GM18526 (cell line): ENCODE measurements around the gene TEDC1.

Experiments
- POLR2A ChIP-seq: IDR thresholded peaks from 3 replicates; pipeline ENCODE4 v1.6.1; 2011; ENCODE audit not compliant: insufficient read length; ENCODE audit errors: extremely low read depth

The TEDC1 gene

DNA sequence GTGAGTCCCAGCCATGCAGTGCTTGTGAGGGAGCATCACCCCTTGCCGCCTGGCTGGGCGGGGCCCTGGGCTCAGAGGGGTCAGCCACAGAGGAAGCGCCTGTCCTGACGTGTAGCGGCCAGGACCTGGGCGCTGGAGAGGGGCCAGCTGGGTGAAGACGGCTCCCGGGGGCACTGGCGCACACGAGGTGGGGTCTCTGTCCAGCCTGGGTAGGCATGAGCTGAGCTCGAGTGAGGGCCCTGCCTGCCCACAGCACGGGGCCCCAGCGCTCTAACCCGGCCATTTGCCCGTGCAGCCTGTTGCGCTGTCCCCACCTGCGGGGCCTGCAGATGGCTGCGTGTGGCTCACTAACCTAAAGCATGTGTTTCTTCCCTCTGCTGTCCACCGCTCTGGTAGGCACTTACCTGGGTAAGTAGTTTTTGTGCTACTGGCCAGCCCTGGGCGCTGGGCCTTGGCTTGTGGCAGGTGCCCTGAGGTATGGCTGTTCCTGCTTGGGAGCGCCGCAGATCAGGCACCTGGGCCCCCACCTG, 23.0 kb upstream of the TEDC1 start:
- no peak for TF ChIP-seq POLR2A

DNA sequence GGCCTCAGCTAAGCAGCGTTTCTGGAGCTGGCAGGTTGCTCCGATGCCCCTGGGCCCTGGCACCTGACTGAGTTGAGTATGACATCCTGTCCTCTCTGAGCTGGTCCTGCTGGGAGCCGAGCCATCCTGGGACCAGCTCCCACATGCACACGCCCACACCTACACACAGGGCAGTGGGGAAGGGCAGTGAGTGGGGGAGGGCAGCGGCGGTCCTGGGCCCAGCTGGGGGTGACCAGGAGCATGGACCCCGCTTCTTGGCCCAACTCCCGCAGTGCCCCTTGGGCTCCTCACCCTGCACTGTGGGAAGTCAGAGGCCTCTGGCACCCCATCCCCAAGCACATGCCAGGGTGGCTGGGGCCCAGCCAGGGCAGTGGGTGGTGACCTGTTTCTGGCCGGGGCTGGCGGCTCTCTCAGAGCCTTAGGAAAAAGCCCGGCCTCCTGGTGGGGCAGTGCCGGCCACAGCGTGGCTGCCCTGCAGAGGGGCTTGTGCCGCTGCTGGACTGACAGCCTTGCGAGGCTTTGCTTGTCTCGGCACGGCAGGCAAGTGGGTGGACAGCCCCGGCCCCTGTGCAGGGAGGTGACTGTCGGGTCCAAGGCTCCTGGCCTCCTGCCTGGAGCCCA, 22.3 kb upstream of the TEDC1 start:
- no peak for TF ChIP-seq POLR2A

DNA sequence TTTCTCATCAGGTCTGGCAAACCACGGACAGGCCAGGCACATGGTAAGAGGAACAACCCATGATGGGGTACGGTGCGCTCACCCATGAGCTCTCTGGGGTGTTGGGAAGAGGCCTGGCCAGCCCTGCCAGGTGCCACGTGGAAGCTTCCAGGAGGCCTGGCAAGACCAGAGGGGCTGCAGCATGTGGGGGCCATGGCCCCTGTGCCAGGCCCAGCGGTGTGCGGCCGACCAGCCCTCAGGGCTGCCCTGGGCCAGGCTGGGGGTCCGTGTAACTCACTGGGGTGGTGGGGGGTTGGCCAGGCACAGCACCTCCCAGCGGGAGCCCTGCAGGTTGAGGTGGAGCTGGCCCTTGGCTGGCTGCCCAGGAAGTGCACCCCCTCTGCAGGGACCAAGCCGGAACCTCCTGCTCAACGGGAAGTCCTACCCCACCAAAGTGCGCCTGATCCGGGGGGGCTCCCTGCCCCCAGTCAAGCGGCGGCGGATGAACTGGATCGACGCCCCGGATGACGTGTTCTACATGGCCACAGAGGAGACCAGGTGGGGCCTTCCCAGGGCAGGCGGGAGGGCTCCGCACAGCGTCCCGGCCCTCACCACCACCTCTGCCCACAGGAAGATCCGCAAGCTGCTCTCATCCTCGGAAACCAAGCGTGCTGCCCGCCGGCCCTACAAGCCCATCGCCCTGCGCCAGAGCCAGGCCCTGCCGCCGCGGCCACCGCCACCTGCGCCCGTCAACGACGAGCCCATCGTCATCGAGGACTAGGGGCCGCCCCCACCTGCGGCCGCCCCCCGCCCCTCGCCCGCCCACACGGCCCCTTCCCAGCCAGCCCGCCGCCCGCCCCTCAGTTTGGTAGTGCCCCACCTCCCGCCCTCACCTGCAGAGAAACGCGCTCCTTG, 21.3 kb upstream of the TEDC1 start:
- TF ChIP-seq POLR2A = no peak

DNA sequence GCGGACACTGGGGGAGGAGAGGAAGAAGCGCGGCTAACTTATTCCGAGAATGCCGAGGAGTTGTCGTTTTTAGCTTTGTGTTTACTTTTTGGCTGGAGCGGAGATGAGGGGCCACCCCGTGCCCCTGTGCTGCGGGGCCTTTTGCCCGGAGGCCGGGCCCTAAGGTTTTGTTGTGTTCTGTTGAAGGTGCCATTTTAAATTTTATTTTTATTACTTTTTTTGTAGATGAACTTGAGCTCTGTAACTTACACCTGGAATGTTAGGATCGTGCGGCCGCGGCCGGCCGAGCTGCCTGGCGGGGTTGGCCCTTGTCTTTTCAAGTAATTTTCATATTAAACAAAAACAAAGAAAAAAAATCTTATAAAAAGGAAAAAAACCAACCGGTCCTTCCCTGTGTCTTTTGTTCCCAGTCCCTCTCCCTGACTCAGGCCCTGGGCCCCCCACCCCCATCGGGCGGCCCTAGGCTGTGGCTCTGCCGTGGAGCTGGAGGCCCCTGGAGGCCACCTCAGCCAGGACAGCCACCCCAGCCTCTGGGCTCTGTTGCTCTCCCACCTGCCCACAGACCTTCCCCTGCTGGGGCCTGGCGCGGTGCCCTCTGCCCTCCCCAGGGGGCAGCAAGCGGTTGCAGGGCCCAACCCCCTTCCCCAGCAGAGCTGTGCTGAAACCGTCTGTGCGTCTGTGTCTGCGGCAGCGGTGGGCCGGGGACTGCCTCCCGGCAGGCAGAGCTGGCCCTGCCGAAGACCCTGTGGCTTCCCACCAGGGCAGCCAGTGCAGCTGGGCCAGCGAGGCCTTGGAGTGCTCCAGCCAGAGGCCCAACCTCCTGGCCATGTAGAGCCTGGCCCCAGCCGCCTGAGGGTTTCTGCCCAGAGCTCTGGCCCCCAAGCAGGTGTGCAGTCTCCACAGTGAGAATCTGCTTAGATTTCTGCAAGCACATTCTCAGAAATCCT, 20.4 kb upstream of the TEDC1 start:
- no peak for TF ChIP-seq POLR2A

DNA sequence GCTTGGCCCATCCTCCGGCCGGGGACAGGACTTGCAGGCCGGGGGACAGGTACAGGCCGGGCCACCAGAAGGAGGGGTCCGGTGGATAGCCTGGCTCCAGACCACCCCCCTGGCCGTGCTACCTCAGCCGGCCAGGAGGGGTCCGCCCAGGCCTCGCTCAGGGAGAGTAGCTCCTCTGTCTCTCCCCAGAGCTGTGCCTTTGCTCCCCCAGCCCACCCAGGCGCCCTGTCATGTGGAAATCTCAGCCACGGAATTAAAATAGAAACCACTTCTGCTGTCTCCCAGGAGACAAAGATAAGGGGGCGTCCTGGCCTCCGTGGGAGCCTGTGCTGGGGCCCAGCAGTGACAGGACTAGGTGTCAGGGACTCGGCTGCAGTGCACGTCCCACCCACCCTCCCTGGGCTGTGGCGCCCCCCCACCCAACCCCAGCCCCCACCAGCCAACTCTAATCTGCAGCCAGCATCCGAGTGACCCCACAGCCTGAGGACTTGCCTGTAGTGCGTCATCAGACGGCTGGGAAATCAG, 19.7 kb upstream of the TEDC1 start:
- TF ChIP-seq POLR2A = no peak

DNA sequence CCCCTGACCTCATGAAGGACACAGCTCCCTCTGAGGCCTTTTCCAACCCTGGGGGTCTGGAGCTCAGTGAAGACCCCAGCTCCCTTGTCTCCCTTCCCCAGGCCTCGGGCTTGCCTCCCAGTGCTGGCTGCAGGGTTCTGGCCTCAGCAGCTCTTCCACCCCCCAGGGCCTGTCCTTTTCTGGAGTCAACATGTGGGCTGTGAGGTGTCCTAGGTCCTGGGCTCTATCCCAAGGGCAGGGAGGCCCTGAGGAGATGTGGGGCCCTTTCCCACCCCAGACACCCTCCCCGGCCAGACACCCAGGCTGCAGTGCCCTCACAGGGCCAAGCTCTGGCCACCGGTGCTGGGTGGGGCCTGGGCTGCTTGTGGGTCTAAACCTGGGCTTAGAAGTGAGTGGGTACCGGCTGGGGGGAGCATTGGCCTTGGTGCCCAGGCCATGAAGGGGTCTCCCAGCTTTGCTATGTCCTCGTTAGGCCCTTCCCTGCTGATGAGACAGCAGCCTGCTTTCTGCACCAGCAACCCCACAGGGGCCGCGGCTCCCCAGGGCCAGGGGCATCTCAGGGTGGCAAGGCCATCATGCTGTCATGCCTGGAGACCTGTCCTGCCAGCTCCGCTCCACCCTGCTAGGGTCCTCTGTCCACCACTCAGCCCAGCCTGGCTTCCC, 19.1 kb upstream of the TEDC1 start:
- no peak for TF ChIP-seq POLR2A

DNA sequence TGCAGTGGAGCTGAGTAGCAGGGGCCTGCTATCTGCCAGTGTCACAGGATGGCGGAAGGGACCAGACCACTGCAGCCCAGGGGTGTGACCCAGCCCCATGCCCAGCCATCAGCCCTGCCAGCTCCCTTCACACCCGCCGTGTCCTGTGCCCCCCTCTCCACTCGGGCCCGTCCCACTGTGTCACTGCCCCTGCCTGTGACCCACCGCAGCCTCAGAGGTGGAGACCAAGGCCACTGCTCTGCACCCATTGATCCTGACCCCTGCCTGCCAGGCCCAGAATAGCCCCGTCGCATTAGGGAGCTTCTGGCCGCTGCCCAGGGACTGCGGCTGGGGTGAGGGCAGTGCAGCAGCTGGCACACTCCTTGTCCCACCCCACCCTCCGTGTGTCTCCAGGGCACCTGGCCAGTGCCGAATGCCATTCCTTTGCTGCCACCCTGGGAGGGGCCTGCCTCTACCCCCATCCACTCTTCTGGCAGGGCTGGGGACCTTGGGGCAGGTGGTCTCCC, 18.5 kb upstream of the TEDC1 start:
- TF ChIP-seq POLR2A = no peak

DNA sequence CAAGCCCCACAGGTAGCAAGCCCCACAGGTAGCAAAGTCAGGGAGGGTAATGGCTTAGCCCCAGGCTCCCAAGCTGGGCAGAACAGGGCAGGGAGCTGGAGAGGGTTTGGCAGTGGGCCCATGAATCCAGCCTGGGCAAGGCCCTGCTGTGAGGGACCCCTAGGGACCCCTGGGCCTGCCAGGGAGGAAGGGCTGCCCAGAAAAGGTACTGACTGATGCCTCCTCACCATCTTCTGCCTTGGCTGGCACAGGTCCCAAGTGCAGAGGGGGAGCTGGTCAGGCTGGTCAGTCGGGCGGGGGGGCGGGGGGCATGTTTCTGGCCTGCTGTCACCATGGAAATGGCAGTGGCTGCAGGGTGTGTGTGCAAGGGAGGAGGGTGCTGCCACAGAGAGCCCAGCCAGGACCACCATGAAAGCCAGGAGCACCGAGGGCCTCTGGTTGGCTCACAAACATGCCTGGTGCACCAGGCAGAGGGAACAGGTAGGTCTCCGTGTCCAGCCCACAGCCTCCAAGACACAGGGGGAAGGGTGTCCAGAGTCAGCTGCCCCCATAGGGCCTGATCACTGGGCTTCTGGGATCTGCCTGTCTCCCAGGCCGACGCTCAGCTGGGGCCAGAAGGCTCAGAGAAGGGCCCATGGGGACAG, 17.9 kb upstream of the TEDC1 start:
- TF ChIP-seq POLR2A = no peak

DNA sequence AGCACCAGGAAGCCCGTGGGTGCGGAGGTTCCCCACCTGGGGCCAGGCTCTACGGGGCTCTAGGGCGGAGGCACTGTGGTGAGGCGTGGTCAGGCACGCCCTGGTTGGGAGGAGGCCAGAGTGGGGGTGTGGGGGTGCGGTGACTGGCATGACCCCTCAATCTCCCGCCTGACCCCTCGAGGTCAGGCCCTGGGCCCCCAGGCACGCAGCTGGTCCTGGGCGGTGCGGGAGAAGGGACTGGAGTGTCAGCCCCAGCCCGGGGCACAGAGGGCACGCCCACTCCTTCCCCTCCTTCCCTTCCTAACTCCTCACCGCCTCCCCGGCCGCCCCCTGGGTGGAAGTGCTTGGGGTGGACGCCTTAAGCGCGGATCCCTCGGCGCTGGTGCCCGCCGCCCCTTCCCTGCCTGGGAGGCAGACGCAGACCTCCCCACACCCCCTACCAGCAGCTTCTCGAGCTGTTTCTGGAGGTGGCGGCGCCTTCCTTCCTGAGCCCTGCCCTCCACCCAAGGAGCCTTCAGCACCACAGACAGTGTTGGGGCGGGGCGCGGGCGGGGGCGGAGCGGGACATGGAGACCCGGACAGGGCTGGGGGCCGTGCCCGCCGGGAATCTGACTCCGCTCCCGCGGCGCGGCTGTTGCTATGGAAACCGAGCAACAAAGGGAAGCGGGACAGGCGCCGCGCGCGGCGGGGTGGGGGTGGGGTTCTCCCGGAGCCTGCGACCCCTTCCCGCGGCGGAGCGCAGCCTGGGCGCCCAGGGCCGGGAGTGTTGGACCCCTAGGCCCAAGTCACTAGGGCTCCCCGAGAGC, 17.2 kb upstream of the TEDC1 start:
- no peak for TF ChIP-seq POLR2A

DNA sequence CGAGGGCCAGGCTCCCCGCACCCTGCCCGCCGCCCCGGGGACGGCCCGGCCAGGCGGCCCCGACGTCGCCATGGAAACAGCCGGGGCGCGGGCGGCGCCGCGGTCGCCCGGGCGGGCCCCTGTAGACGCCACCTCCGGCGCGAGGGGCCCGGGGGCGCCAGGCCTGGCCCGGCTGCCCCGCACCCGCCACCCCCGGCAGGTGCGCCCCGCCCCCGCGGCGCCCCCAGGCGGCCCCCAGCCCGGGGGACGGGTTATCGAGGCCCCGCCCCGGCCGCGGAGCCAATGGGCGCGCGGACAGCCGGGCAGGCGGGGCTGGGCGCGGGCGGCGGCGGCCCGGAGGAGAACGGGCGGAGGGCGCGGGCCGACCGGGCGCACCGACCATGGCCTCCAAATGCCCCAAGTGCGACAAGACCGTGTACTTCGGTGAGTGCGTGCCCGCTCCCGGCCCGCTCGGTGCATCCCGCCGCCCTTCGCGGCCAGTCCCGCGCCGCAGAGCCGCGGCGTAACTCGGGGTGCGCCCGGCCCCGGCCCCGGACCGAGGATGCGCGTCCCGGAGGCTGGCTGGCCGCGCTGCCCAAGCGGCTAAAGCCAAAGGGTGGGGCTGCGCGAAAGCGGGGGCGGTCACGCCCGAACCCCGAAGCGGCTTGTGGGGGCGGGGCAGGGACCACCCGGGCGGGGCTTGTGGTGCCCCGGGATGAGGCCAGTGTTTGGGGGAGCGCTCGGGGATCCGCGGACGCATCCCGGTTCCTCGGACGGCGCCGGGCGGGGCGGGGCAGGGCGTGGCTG, 16.4 kb upstream of the TEDC1 start, which contains the start of gene CRIP2:
Gene CRIP2 (plus strand): TSS at position 339 of the 786 bp plus-strand sequence. CDS start 42 bp downstream, at position 381.
- TF ChIP-seq POLR2A = no peak

DNA sequence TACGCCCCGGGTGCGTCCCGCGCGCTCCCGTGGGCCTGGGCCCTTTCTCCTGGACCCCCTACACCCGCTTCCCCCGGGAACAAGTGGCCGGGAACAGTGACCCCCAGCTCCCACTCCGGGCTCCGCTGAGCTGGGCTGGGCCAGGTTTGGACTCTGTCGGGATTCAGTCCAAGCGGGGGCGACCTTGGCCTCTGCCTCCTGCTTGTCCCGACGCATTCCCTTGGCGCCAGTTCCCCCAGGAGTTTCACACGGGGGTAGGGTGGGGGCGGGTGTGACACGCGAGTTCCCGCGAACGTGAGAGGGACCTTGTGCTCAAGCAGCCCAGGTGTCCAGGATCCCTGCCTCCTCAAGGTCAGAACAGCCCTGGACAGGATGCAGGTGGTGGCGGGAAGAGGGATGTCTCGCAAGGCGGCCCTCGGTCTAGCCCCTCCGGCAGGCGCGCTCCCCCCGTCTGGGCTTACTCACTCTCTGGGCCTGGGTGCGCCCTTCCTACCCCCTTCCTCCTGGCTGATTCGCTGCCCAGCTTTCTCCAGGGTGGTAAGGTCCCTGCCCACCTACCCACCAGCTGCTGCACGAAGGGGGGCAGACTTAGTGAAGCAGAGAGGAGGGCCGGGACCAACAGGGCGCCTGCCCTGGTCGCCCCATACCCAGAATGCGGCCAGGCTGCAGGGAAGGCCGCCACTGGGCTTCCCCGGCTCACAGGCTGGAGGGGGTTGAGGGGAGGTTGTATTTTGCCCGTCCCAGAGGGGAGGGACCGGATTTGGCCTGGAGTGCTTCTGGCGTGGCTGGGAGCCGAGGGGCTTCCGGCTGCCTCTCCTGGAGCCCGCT, 15.6 kb upstream of the TEDC1 start:
- TF ChIP-seq POLR2A = no peak
